Measurements from ENCODE around the gene NRXN3. TPM values are rescaled to one million over a fixed set of nuclear protein-coding genes. Genes with fewer than 3 reads are reported as not detected.

The NRXN3 gene
- total RNA-seq, 1 experiment from 2014 or later = not detected

DNA sequence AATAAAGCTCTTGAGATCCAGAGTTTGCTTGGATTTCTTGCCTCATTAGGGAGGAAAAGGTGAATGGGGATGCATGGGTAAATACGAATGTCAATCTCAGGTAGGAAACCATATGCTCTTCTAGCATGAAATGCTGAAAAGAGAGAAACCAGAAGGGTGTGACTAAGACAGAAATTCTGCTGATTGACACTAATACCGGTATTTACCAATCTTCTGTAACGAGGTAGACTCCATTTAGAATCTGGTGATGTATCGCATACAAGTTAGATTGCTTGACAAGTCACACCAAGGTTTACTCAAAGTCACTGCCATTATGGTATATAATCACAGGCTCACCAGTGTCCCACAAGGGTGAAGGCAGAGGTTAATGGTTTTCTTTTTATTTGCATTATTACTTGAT, 337.9 kb downstream of the NRXN3 start:
- in situ Hi-C loops (cut with HindIII; ENCODE audit: low pct_unique_long_range_greater_than_20kb, low sequenced_read_pairs) = no loop called here
- H3K4me1 ChIP-seq (ENCODE audit: control insufficient read depth, insufficient read depth, low read length) = no peaks in the 10 kb centered on the region
- intact Hi-C loops (cut with micrococcal nuclease; ENCODE audit: unreplicated experiment) = no loop called here
- ChIA-PET CTCF (no interaction called here), POLR2A (no interaction called here)
- TF ChIP-seq POLR2AphosphoS5 (IDR thresholded peaks at IDR 0.05; ENCODE audit: low read depth, low read length) (no peak), SIN3A (IDR thresholded peaks at IDR 0.05; ENCODE audit: borderline replicate concordance, insufficient read depth, low read depth, low read length) (no peak), TCF7L2 (IDR thresholded peaks at IDR 0.05; ENCODE audit: low read depth, low read length) (no peak)
- TF ChIP-seq, protein P1, sequence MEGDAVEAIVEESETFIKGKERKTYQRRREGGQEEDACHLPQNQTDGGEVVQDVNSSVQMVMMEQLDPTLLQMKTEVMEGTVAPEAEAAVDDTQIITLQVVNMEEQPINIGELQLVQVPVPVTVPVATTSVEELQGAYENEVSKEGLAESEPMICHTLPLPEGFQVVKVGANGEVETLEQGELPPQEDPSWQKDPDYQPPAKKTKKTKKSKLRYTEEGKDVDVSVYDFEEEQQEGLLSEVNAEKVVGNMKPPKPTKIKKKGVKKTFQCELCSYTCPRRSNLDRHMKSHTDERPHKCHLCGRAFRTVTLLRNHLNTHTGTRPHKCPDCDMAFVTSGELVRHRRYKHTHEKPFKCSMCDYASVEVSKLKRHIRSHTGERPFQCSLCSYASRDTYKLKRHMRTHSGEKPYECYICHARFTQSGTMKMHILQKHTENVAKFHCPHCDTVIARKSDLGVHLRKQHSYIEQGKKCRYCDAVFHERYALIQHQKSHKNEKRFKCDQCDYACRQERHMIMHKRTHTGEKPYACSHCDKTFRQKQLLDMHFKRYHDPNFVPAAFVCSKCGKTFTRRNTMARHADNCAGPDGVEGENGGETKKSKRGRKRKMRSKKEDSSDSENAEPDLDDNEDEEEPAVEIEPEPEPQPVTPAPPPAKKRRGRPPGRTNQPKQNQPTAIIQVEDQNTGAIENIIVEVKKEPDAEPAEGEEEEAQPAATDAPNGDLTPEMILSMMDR (IDR thresholded peaks at IDR 0.05) = no peak
- TF ChIP-seq, protein P2, sequence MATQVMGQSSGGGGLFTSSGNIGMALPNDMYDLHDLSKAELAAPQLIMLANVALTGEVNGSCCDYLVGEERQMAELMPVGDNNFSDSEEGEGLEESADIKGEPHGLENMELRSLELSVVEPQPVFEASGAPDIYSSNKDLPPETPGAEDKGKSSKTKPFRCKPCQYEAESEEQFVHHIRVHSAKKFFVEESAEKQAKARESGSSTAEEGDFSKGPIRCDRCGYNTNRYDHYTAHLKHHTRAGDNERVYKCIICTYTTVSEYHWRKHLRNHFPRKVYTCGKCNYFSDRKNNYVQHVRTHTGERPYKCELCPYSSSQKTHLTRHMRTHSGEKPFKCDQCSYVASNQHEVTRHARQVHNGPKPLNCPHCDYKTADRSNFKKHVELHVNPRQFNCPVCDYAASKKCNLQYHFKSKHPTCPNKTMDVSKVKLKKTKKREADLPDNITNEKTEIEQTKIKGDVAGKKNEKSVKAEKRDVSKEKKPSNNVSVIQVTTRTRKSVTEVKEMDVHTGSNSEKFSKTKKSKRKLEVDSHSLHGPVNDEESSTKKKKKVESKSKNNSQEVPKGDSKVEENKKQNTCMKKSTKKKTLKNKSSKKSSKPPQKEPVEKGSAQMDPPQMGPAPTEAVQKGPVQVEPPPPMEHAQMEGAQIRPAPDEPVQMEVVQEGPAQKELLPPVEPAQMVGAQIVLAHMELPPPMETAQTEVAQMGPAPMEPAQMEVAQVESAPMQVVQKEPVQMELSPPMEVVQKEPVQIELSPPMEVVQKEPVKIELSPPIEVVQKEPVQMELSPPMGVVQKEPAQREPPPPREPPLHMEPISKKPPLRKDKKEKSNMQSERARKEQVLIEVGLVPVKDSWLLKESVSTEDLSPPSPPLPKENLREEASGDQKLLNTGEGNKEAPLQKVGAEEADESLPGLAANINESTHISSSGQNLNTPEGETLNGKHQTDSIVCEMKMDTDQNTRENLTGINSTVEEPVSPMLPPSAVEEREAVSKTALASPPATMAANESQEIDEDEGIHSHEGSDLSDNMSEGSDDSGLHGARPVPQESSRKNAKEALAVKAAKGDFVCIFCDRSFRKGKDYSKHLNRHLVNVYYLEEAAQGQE (IDR thresholded peaks at IDR 0.05; ENCODE audit: insufficient read depth in 1 of 2, low read depth in 2 of 2, low read length in 1 of 2) = no peak
- H3K27me3 ChIP-seq (ENCODE audit: control insufficient read depth, insufficient read depth, low read length) = no peaks in the 10 kb centered on the region
- no peaks in the 10 kb centered on the region for H3K36me3 ChIP-seq (ENCODE audit: control insufficient read depth, insufficient read depth, low read length)
- DNase-seq (ENCODE audit: low read depth, low spot score) (no peak), ATAC-seq (no peak)
- H3K4me3 ChIP-seq (ENCODE audit: low read depth in 2 of 2, low read length in 2 of 2) = no peak overlapping the region
- no peak overlapping the region for H3K27ac ChIP-seq (ENCODE audit: low read length)
- no TSS peak for BruUV-seq (replicated peaks)
- H3K9me3 ChIP-seq (ENCODE audit: control insufficient read depth, insufficient read depth, low read depth, low read length) = no peaks in the 10 kb centered on the region

DNA sequence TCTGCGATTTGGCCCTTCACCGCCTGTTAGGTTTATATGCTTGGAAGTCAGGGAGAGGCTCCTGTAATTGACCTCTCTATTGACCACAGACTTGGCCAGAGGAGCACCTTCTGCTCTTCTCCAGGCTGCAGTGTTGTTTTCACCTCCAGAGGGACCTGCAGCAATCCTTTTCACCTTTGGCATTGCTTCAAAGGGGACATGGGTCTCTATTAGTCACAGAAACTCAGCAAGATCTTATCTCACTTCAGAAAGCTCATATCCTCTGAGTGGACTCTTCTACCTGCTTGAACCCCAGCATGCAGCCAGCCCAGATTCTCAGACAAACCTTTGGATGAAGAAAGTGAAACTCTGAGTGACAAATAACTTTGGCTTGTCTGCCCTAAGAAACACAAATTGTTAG, 339.3 kb downstream of the NRXN3 start:
- no TSS peak for BruUV-seq (replicated peaks)
- H3K4me1 ChIP-seq (ENCODE audit: control insufficient read depth, insufficient read depth, low read length) = no peaks in the 10 kb centered on the region
- no peak for DNase-seq (ENCODE audit: low read depth, low spot score)
- no peaks in the 10 kb centered on the region for H3K36me3 ChIP-seq (ENCODE audit: control insufficient read depth, insufficient read depth, low read length)
- ChIA-PET POLR2A (no interaction called here), CTCF (no interaction called here)
- H3K9me3 ChIP-seq (ENCODE audit: control insufficient read depth, insufficient read depth, low read depth, low read length) = no peaks in the 10 kb centered on the region
- TF ChIP-seq TCF7L2 (IDR thresholded peaks at IDR 0.05; ENCODE audit: low read depth, low read length) = no peak
- TF ChIP-seq, protein P2 (IDR thresholded peaks at IDR 0.05; ENCODE audit: insufficient read depth in 1 of 2, low read depth in 2 of 2, low read length in 1 of 2) = no peak
- no peak for TF ChIP-seq POLR2AphosphoS5 (IDR thresholded peaks at IDR 0.05; ENCODE audit: low read depth, low read length)
- TF ChIP-seq, protein P1 (IDR thresholded peaks at IDR 0.05) = no peak
- TF ChIP-seq SIN3A (IDR thresholded peaks at IDR 0.05; ENCODE audit: borderline replicate concordance, insufficient read depth, low read depth, low read length) = no peak
- no peak overlapping the region for H3K27ac ChIP-seq (ENCODE audit: low read length)
- ATAC-seq = no peak
- no peak overlapping the region for H3K4me3 ChIP-seq (ENCODE audit: low read depth in 2 of 2, low read length in 2 of 2)
- no peaks in the 10 kb centered on the region for H3K27me3 ChIP-seq (ENCODE audit: control insufficient read depth, insufficient read depth, low read length)
- in situ Hi-C loops (cut with HindIII; ENCODE audit: low pct_unique_long_range_greater_than_20kb, low sequenced_read_pairs) = no loop called here
- intact Hi-C loops (cut with micrococcal nuclease; ENCODE audit: unreplicated experiment) = no loop called here

All from Panc1 (cell line).